Stomach (tissue), 9 donors: ENCODE measurements around the gene IFNGR2. TPM values are rescaled to one million over a fixed set of nuclear protein-coding genes. Genes with fewer than 3 reads are reported as not detected.

ENCODE experiments used
- DNase-seq, 2 donors: peaks; one replicate each; pipeline versions ENCODE4 v3.0.0 to v3.0.0-alpha.2; 2013 to 2019
- H3K27ac ChIP-seq, 5 donors: fragments of 200-600 bp in 4 of 5; sonication (generic) in 4 of 5; one replicate each; pipeline ENCODE4 v1.5.1; 2013 to 2019; ENCODE audit warnings: mild to moderate bottlenecking in 1 of 5, moderate library complexity in 1 of 5
- H3K27me3 ChIP-seq, 3 donors: fragments of 200-600 bp; sonication (generic); one replicate each; pipeline ENCODE4 v1.5.1; 2017 to 2019; ENCODE audit warnings: mixed run types in 1 of 3
- H3K36me3 ChIP-seq, 4 donors: fragments of 200-600 bp; sonication (generic); 1 replicate in 3 of 4; 2 replicates in 1 of 4; pipeline ENCODE4 v1.5.1; 2016 to 2019
- H3K4me1 ChIP-seq, 4 donors: fragments of 200-600 bp; sonication (generic); one replicate each; pipeline ENCODE4 v1.5.1; 2016 to 2019
- H3K4me3 ChIP-seq, 4 donors: fragments of 200-600 bp; sonication (generic) in 3 of 4; one replicate each; pipeline ENCODE4 v1.5.1; 2016 to 2019; ENCODE audit warnings: mild to moderate bottlenecking in 1 of 4
- H3K9me3 ChIP-seq, 4 donors: fragments of 200-600 bp; sonication (generic); one replicate each; pipeline ENCODE4 v1.5.1; 2016 to 2019
- CTCF ChIP-seq, 7 experiments: fragments of 450-650 bp in 4 of 7; fragments of 200-600 bp in 3 of 7; sonication (generic) in 3 of 7; IDR thresholded peaks; one replicate each; pipeline ENCODE4 v1.5.1; 2016 to 2019; ENCODE audit warnings: antibody characterized with exemption in 7 of 7, control low read depth in 2 of 7, mild to moderate bottlenecking in 1 of 7
- EP300 ChIP-seq: sonication (generic); formaldehyde crosslinking; IDR thresholded peaks from one replicate; pipeline ENCODE4 v1.6.1; 2017; ENCODE audit warnings: antibody characterized with exemption
- POLR2A ChIP-seq, 4 donors: fragments of 450-650 bp; IDR thresholded peaks; one replicate each; pipeline ENCODE4 v1.6.1; 2016; ENCODE audit warnings: antibody characterized with exemption in 4 of 4, control low read depth in 2 of 4, mild to moderate bottlenecking in 1 of 4, moderate library complexity in 1 of 4
- POLR2AphosphoS5 ChIP-seq, 3 donors: sonication (generic); formaldehyde crosslinking; IDR thresholded peaks; one replicate each; pipeline ENCODE4 v1.6.1; 2016; ENCODE audit warnings: antibody characterized with exemption in 3 of 3
- WGBS, 5 donors: extraction: QIAGEN DNeasy Blood & Tissue Kit in 3 of 5; methylation state at CpG; one replicate each; pipeline versions ENCODE4 v1.1.5 to v1.1.7; 2013 to 2018; 5-methylcytosine and 5-hydroxymethylcytosine counted together
- intact Hi-C: fragments of 100-400 bp; cut with DNase I; formaldehyde crosslinking; loops from one replicate; pipeline ENCODE4 v1.15.1; 2023; ENCODE audit warnings: low total_unique reads
- polyA plus RNA-seq, 3 donors: library from polyadenylated mRNA; stranded (reverse); fragments of 200-250 nt; gene quantifications; one replicate each; pipeline ENCODE4 v1.2.3, GENCODE V29; 2013
- total RNA-seq, 5 donors: library from RNA; depleted of rRNA; stranded (reverse); fragments of >200 nt; gene quantifications; one replicate each; pipeline versions ENCODE4 v1.1.0 to v1.2.3, GENCODE V29; 2014 to 2016
- donor health status: healthy with polysubstance abuse.
- donor health status: Bipolar disorder and iron deficiency.
- donor health status: healthy.

Gene IFNGR2
- total and polyA plus RNA-seq, 8 donors, result 35.2 to 89.3 (median 59.3) TPM

GRCh38 chr21:33424214-33424613, 21.0 kb downstream of the IFNGR2 start:
- no peak overlapping the region for H3K4me3 ChIP-seq
- H3K27me3 ChIP-seq, result no peaks in the 10 kb centered on the region
- no peak for TF ChIP-seq EP300
- TF ChIP-seq CTCF (IDR thresholded peaks at IDR 0.05), result no peak
- TF ChIP-seq POLR2A (IDR thresholded peaks at IDR 0.05), result no peak
- TF ChIP-seq POLR2AphosphoS5 (IDR thresholded peaks at IDR 0.05), result no peak
- DNase-seq, result no peak
- peaks cover 15 to 38% (median 27%) of the 10 kb centered on the region in 4 donors for H3K4me1 ChIP-seq
- 93 to 96% (median 93%) methylated on average over 9 of the region's 9 CpGs for WGBS, 5 donors
- intact Hi-C loops, result no loop called here
- no peaks in the 10 kb centered on the region for H3K9me3 ChIP-seq
- H3K36me3 ChIP-seq, result peaks cover 21 to 95% (median 93%) of the 10 kb centered on the region in 4 donors
- no peak overlapping the region for H3K27ac ChIP-seq

- Histone ChIP-seq H3K36me3 (peaks cover 26 to 97% (median 95%) of the 10 kb centered on the region in 4 donors), H3K27ac (peak overlapping the region in 2 of 5 donors; percentile 5 to 8), H3K4me3 (no peak overlapping the region), H3K27me3 (no peaks in the 10 kb centered on the region), H3K9me3 (no peaks in the 10 kb centered on the region), H3K4me1 (peaks cover 5 to 32% (median 24%) of the 10 kb centered on the region in 4 donors)
- TF ChIP-seq POLR2A (IDR thresholded peaks at IDR 0.05), result no peak
- peak in 2 of 3 donors; percentile 22 to 69 for TF ChIP-seq POLR2AphosphoS5 (IDR thresholded peaks at IDR 0.05)
- WGBS, 5 donors, result 23 to 69% (median 55%) methylated on average over 3 of the region's 3 CpGs
- intact Hi-C loops, result no loop called here
- DNase-seq, result peak in 1 of 2 donors; percentile 45
These were observed 22.6 kb downstream of the IFNGR2 start for GRCh38 chr21:33425825-33426224.

GRCh38 chr21:33427051-33427450, 23.8 kb downstream of the IFNGR2 start:
- H3K27me3 ChIP-seq, result no peaks in the 10 kb centered on the region
- intact Hi-C loops, result no loop called here
- TF ChIP-seq POLR2AphosphoS5 (IDR thresholded peaks at IDR 0.05) (no peak), POLR2A (IDR thresholded peaks at IDR 0.05) (no peak), EP300 (no peak)
- H3K27ac ChIP-seq, result peak overlapping the region in 1 of 5 donors; percentile 84
- H3K4me1 ChIP-seq, result peaks cover 5 to 33% (median 25%) of the 10 kb centered on the region in 4 donors
- 84 to 92% (median 89%) methylated on average over 7 of the region's 7 CpGs for WGBS, 5 donors
- H3K4me3 ChIP-seq, result no peak overlapping the region
- no peaks in the 10 kb centered on the region for H3K9me3 ChIP-seq
- peaks cover 25 to 99% (median 96%) of the 10 kb centered on the region in 4 donors for H3K36me3 ChIP-seq
- DNase-seq, result no peak

DNA sequence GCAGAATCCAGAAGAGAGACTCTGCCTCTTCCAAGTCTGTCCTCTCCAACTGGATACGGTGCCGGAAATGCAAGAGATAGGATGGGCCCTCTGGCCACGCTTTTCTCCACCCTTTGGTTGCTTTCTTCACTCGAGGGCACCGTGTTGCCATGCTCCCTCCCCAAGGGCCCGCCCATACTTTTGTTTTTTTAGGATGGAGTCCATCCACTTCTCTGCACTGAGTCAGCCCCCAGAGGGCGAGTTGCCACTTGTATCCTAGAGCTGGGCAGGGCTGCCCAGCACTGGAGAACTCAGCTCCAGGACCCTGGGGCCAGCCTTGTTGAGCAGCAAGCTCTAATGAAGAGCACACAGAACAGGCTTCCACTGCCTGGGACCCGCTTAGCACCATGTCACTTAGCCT, 25.5 kb downstream of the IFNGR2 start:
- intact Hi-C loops, result no loop called here
- Histone ChIP-seq H3K4me3 (no peak overlapping the region), H3K36me3 (peaks cover 35 to 100% (median 97%) of the 10 kb centered on the region in 4 donors), H3K27me3 (no peaks in the 10 kb centered on the region), H3K4me1 (peaks cover 5 to 42% (median 27%) of the 10 kb centered on the region in 4 donors), H3K27ac (peak overlapping the region in 4 of 5 donors; percentile 30 to 84 (median 52)), H3K9me3 (no peaks in the 10 kb centered on the region)
- no peak for TF ChIP-seq CTCF (IDR thresholded peaks at IDR 0.05)
- no peak for TF ChIP-seq POLR2A (IDR thresholded peaks at IDR 0.05)
- TF ChIP-seq POLR2AphosphoS5 (IDR thresholded peaks at IDR 0.05), result no peak
- TF ChIP-seq EP300, result no peak
- WGBS, 5 donors, result 66 to 85% (median 81%) methylated on average over 8 of the region's 8 CpGs
- no peak for DNase-seq

DNA sequence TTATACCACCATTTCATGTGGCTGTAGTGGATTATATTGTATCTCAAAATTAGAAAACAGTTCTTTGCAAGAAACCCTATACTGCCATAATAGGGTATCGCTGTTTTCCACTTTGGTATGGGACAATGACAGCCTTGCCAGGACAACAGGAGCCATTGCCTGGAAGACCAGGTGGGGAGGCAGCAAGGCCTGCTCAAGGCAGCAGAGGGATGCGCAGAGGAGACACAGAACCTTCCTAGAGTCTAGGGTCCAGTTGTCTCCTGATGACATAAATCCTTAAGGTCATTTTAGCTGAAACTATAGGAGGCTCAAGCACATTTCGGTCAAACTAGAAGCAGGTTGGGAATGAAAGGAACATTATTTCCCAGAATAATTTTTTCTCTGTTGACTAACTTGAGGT, 27.6 kb downstream of the IFNGR2 start:
- Histone ChIP-seq H3K9me3 (no peaks in the 10 kb centered on the region), H3K4me3 (no peak overlapping the region), H3K36me3 (peaks cover 40 to 100% (median 97%) of the 10 kb centered on the region in 4 donors), H3K4me1 (peaks cover 15 to 51% (median 35%) of the 10 kb centered on the region in 4 donors), H3K27ac (peak overlapping the region in 3 of 5 donors; percentile 59 to 89 (median 84)), H3K27me3 (no peaks in the 10 kb centered on the region)
- WGBS, 5 donors, result 78 to 100% (median 98%) methylated on average over 3 of the region's 3 CpGs
- DNase-seq, result no peak
- intact Hi-C loops, result no loop called here
- no peak for TF ChIP-seq POLR2A (IDR thresholded peaks at IDR 0.05)
- no peak for TF ChIP-seq POLR2AphosphoS5 (IDR thresholded peaks at IDR 0.05)
- no peak for TF ChIP-seq CTCF (IDR thresholded peaks at IDR 0.05)
- TF ChIP-seq EP300, result no peak
